ENCODE measurements around the gene MAN1A2.

DNA sequence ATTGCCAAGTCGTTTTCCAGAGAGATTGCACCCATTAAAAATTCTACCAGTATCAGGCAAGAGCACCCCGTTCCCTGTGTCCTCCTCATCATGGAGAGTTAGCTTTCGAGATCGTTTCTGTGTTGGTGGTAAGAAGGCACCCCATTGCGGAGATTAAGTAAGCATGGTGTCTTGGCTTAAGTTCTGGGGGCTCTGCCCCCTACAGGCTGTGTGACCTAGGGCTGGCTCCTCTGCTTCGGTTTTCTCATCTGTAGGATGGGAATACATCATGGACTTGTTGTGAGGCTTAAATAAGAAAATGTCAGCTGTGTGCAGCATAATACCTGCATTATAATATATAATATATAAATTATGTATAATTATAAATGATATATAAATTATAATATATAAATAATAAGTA, 201.8 kb downstream of the MAN1A2 start:
- 0 out of 6 replicates have a peak, but pooled peaks of 1 of the 3 experiments have one; percentile 15 for TF ChIP-seq CTCF (IDR thresholded peaks at IDR 0.05 in 2 of 3, conservative IDR thresholded peaks at IDR 0.05 in 1 of 3; ENCODE audit: borderline replicate concordance in 1 of 3, insufficient read depth in 1 of 3, low read depth in 2 of 3, low read length in 2 of 3)
- TF ChIP-seq EGR1 (IDR thresholded peaks at IDR 0.05; ENCODE audit: low read depth), result no peak
- no peak for TF ChIP-seq ZNF274 (IDR thresholded peaks at IDR 0.05; ENCODE audit: low read depth, low read length)
- TF ChIP-seq POLR2A (IDR thresholded peaks at IDR 0.05; ENCODE audit: borderline replicate concordance, extremely low read depth, insufficient read depth, insufficient read length), result no peak
- no peak for TF ChIP-seq POLR2AphosphoS5 (IDR thresholded peaks at IDR 0.05; ENCODE audit: low read depth, low read length)
- no peak for TF ChIP-seq SIN3A (IDR thresholded peaks at IDR 0.05; ENCODE audit: low read depth)
- no peak for TF ChIP-seq EZH2 (IDR thresholded peaks at IDR 0.05)
- TF ChIP-seq FOSL1 (IDR thresholded peaks at IDR 0.05; ENCODE audit: low read depth), result no peak
- TF ChIP-seq JUND (IDR thresholded peaks at IDR 0.05), result no peak

All from HCT116 (cell line).